ENCODE measurements around the gene DEFB112.

DNA sequence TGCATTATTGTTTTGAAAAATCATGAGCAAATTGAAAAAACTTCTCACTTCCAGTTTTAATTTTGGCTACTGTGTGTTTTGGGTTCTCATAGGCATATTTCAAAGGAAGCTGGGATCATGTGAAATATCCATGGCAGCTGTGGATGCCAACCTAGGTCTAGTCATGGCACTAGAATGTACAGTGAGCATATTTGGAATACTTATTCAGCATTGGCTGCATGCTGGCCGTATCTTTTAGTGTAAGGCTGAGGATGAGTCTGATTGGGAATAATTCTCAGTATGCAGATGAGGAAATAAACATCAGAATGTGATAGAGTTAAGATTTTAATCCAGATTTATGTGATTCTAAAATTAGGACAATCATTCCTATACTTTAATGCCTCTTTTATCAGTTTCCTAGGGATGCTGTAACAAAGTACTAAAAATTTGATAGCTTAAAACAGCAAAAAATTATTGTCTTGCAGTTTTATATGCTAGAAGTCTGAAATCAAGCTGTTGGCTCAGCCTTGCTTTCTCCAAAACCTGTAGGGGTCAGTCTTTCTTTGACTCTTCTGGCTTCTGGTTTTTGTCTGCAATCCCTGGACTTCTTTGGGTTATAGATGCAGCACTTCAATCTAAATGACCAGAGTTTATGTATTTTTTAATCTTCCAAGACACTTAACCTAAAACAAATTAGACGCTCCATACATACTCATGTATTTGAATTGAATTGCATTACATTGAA is 37.7 kb upstream of the DEFB112 start:
- TF ChIP-seq EZH2 (IDR thresholded peaks at IDR 0.05), result no peak
- TF ChIP-seq POLR2AphosphoS5 (IDR thresholded peaks at IDR 0.05; ENCODE audit: borderline replicate concordance, low read depth, low read length), result no peak
- TF ChIP-seq FOXP2 (optimal IDR thresholded peaks at IDR 0.05; ENCODE audit: control extremely low read depth, extremely low read length, insufficient read depth), result no peak

Data from SK-N-MC (cell line).